ENCODE data around the gene CRISPLD2. TPM values are rescaled to one million over a fixed set of nuclear protein-coding genes. Genes with fewer than 3 reads are reported as not detected.

CRISPLD2 gene
- total and polyA plus RNA-seq, 2 donors from 2014 or later: 4.8 to 108 TPM

DNA sequence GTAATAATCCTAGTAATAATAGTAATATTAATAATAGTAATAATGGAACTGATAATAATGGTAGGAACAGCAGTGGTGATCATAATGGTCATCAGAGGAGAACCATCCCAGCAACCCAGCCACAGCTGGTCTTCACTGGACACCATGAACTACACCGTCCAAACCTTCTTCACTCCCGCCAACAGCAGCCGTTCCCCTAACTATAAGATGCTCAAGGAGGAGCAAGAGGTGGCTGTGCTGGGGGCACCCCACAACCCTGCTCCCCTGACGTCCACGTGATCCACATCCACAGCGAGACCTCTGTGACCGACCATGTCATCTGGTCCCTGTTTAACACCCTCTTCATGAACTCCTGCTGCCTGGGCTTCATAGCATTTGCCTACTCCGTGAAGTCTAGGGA is 100.5 kb downstream of the CRISPLD2 start:
- intact Hi-C loops (cut with DNase I): no loop called here
- H3K9ac ChIP-seq (ENCODE audit: low read length in 3 of 3): no peak overlapping the region
- H3K36me3 ChIP-seq (ENCODE audit: control insufficient read depth in 2 of 3, insufficient read depth in 3 of 3, low read length in 3 of 3): no peaks in the 10 kb centered on the region
- no peaks in the 10 kb centered on the region for H3K9me3 ChIP-seq (ENCODE audit: control insufficient read depth in 2 of 3, insufficient read depth in 1 of 3, low read length in 3 of 3)
- H3K27me3 ChIP-seq (ENCODE audit: control insufficient read depth, insufficient read depth, low read length): no peaks in the 10 kb centered on the region
- no peak overlapping the region for H3K4me3 ChIP-seq (ENCODE audit: low read length in 3 of 3)
- no peak for DNase-seq
- TF ChIP-seq, protein P1, sequence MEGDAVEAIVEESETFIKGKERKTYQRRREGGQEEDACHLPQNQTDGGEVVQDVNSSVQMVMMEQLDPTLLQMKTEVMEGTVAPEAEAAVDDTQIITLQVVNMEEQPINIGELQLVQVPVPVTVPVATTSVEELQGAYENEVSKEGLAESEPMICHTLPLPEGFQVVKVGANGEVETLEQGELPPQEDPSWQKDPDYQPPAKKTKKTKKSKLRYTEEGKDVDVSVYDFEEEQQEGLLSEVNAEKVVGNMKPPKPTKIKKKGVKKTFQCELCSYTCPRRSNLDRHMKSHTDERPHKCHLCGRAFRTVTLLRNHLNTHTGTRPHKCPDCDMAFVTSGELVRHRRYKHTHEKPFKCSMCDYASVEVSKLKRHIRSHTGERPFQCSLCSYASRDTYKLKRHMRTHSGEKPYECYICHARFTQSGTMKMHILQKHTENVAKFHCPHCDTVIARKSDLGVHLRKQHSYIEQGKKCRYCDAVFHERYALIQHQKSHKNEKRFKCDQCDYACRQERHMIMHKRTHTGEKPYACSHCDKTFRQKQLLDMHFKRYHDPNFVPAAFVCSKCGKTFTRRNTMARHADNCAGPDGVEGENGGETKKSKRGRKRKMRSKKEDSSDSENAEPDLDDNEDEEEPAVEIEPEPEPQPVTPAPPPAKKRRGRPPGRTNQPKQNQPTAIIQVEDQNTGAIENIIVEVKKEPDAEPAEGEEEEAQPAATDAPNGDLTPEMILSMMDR (IDR thresholded peaks at IDR 0.05; ENCODE audit: borderline replicate concordance, extremely low read depth, insufficient read depth): no peak
- H3K4me1 ChIP-seq (ENCODE audit: control insufficient read depth in 2 of 3, insufficient read depth in 2 of 3, low read depth in 1 of 3, low read length in 3 of 3): peaks cover 0 to 9% (median 0%) of the 10 kb centered on the region in 3 donors
- no peak for FAIRE-seq
- H3K27ac ChIP-seq (ENCODE audit: low read depth in 2 of 2, low read length in 2 of 2): no peak overlapping the region

DNA sequence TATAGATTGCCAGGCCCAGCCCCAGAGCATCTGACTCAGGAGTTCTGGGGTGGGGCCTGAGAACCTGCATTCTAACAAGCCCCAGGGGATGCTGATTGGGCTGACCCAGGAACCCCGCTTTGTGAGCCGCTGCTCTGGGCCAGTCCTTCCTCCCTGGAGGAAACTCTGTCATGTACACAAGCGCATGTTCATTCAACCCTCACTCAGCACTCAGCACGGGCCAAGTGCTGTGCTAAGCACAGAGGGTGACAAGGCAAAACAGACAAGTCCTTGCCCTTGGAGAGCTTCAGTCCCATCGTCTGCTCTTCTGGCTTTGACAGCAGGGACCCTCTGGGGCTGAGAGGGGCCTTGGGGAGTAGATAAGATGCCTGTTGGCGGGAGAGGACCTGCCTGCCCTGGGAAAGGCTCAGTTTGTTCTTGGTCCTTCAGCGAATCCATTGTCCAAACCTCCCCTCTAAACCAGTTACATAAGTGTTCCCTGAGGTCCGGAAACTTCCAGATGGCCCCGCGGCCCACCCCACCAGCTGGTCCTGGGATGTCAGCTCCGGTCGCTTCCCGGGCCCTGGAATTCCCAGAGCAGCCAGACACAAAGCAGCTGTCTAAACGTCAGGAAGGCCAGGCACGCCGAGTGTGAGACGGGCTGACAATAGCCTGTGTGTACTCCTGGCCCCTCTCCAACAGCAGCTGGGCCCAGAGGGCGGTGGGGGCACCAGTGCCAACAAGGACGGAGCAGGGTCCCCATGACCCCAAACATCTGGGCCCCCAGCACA is 102.8 kb downstream of the CRISPLD2 start:
- Histone ChIP-seq H3K9ac (ENCODE audit: low read length in 3 of 3) (peak overlapping the region in 1 of 3 donors; percentile 26), H3K9me3 (ENCODE audit: control insufficient read depth in 2 of 3, insufficient read depth in 1 of 3, low read length in 3 of 3) (no peaks in the 10 kb centered on the region), H3K27me3 (ENCODE audit: control insufficient read depth, insufficient read depth, low read length) (no peaks in the 10 kb centered on the region), H3K36me3 (ENCODE audit: control insufficient read depth in 2 of 3, insufficient read depth in 3 of 3, low read length in 3 of 3) (no peaks in the 10 kb centered on the region), H3K4me1 (ENCODE audit: control insufficient read depth in 2 of 3, insufficient read depth in 2 of 3, low read depth in 1 of 3, low read length in 3 of 3) (peaks cover 0 to 9% (median 0%) of the 10 kb centered on the region in 3 donors), H3K4me3 (ENCODE audit: low read length in 3 of 3) (no peak overlapping the region), H3K27ac (ENCODE audit: low read depth in 2 of 2, low read length in 2 of 2) (peak overlapping the region; percentile 71 to 72)
- intact Hi-C loops (cut with DNase I): no loop called here
- peak; percentile 62 to 93 (median 70) for DNase-seq
- TF ChIP-seq, protein P1 (IDR thresholded peaks at IDR 0.05; ENCODE audit: borderline replicate concordance, extremely low read depth, insufficient read depth): no peak
- no peak for FAIRE-seq

DNA sequence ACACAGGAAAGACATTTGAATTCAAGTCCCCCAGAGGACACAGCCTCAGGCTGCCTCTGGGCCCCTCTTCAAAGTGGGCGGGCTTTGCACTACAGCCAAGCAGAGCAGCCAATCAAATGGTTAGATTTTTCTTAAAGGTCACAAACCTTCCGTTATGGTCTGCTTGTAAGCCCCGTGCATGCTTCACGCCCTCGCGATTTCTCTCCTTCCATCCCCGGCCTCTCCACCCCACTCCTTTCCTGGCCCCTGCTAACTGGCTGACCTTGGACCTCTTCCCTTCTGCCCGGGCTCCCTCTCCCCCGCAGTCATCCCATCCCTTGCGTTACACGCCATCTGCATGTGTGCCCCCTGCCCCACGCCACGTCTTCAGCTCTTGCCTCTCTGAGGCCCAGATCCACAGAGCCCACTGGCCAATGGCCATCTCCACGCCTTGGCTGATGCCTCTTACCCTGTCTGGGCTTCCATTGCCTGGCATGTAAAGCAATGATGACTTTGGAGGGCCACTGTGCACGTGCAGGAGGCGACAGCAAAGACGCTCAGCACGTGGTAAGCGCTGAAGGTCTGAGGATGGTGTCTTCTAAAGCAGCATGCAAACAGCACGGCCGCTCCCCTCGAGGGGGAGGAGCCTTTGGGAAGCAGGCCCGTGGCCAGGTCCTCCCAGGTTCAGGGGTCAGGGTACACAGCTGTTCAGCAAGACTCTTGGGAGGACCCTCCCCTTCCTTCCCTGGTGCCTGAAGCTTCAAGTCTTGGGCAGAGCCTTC is 104.7 kb downstream of the CRISPLD2 start:
- H3K4me1 ChIP-seq (ENCODE audit: control insufficient read depth in 2 of 3, insufficient read depth in 2 of 3, low read depth in 1 of 3, low read length in 3 of 3): peaks cover 0 to 7% (median 0%) of the 10 kb centered on the region in 3 donors
- TF ChIP-seq, protein P1 (IDR thresholded peaks at IDR 0.05; ENCODE audit: borderline replicate concordance, extremely low read depth, insufficient read depth): no peak
- H3K9ac ChIP-seq (ENCODE audit: low read length in 3 of 3): no peak overlapping the region
- FAIRE-seq: no peak
- H3K4me3 ChIP-seq (ENCODE audit: low read length in 3 of 3): no peak overlapping the region
- intact Hi-C loops (cut with DNase I): no loop called here
- peak; percentile 54 to 84 (median 75) for DNase-seq
- no peaks in the 10 kb centered on the region for H3K9me3 ChIP-seq (ENCODE audit: control insufficient read depth in 2 of 3, insufficient read depth in 1 of 3, low read length in 3 of 3)
- H3K36me3 ChIP-seq (ENCODE audit: control insufficient read depth in 2 of 3, insufficient read depth in 3 of 3, low read length in 3 of 3): no peaks in the 10 kb centered on the region
- H3K27me3 ChIP-seq (ENCODE audit: control insufficient read depth, insufficient read depth, low read length): no peaks in the 10 kb centered on the region
- H3K27ac ChIP-seq (ENCODE audit: low read depth in 2 of 2, low read length in 2 of 2): peak overlapping the region in 1 of 2 donors; percentile 84

Data from kidney (tissue), 14 donors.